CD4-positive, alpha-beta T cell treated with Interleukin-10 for 1 hour (primary cell): ENCODE measurements around the gene RNF214.

Experiments
- DNase-seq: peaks from one replicate; pipeline ENCODE4 v3.0.0-alpha.2; 2020

RNF214 gene

DNA sequence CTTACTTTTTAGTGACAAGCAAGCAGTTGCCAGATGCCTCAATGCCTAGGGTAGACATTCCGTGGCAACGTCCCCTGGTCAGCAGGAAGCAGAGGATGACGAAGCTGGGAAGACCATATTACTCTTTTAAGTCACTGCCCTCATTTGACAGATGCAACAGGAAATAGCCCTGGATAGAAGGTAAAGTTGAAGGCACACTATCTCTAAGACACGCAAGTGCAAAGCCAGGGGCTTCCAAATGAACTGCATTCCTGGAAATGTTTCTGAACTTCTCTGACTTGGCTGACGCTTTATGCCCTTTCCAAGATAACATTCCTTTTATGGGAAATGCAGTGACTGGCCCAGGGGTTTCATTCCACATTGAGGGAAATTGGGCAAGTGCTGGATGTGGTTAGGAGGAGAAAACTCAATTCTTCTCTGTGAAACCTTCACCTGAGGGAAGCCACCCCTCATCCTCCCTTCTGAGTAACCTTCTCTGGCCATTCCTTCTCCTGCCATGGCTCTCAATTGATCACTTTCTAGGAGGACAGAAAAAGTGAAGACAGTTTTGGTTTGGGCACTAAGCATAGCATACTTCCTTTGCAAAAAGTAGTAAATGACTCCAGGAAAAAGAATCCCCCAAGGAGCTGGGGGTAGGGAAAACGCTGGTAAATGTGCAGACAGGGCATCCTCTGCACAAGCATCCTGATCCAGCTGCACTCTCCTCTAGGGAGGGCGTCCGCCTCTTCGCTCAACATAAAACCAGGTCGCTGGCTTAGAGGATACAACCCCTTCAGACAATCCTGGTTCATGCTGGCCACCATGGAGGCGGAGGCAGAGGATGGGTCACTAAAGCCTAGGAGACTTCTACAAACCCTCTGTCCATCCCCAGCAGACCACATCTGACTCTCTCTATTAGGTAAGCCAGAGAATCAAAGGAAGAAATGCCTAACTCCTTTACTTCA, 15.1 kb upstream of the RNF214 start:
- no peak for DNase-seq

DNA sequence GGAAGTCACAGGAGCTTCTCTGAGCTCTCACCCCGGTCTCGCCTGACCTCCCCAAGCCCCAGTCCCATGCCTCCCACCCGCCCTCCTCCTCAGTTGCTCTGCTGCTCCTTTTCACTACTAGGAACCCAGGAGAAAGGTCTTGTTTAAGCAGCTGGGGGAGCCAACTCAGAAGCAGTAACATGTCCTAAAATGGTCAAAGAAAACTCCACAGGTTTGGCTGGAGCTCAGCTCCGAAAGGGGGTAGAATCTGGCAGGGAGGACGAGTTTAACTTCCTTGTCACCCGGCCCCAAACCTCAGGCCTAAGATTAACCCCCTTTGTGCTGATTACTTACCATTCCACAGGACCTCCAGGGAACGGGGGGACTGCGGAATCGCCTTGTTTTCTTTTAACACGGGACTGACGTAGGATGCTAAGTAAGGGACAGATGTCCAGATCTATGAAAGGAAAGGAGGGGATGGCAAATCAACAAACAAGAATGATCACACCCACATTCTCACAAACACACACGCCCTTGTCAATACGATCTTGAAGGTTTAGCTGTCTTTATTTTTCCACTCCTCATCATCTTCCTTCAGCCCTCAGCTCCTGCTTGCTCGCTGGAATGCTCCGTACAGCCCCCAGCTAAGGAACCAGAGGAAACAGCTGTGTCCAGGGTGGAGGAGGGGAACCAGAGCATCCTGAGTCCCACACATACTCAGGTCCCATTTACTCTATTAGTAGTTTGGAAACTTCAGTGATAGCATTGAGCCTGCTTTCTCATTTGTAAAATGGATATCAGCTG, 14.1 kb upstream of the RNF214 start:
- DNase-seq, result no peak

DNA sequence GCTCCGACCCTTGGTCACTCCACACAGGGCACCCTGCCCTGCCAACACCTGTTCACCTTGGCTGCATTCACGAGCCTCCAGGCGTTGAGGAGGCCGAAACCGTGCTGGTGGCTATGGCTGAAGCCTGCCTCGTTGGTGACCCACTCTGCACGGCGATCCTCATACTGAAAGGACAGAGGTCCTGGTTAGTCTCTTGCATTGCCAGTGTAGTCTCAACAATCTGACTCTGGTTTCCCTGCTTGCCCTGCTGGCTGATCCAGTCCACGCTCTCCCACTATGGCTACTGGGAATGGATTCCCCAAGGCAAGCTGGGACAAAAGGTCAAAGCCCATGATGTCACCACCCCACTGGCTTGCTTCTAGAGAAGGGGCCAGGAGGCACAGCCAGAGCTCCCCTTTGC, 13.5 kb upstream of the RNF214 start:
- DNase-seq, result no peak

DNA sequence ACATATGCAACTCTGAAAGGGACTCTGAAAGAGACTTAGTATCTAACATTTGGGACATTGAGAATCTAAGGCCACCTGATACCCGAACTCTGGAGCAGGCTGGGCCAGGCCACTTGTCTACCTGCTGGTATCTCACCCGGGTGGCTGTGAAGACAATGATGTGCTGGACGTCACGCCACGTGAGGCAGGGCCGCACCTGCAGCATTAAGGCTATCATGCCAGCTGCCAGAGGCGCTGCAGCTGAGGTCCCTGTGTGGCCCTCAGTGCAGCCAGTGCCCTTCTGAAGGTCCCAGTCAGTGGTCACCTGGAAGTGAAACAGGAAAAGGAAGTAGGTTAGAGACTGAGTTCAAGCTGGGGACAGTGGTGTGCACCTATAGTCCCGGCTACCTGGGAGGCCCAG, 13.0 kb upstream of the RNF214 start:
- DNase-seq, result no peak

DNA sequence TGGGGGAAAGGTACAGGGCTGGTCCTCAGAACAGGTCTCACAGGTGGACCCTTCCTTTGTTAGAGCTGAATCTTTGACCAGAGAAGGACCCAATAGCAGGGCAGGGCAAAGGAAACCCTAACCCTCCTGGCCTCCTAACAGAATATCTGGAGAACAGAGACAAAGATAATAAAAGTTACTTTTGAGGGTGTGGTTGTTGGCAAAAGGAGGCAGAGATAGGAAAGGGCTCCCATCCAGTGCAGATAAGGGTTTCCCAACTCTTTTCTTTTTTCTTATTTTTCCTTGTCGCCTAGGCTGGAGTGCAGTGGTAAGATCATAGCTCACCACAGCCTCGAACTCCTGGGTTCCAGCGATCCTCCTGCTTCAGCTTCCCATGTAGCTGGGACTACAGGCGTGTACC, 12.5 kb upstream of the RNF214 start:
- DNase-seq, result no peak

DNA sequence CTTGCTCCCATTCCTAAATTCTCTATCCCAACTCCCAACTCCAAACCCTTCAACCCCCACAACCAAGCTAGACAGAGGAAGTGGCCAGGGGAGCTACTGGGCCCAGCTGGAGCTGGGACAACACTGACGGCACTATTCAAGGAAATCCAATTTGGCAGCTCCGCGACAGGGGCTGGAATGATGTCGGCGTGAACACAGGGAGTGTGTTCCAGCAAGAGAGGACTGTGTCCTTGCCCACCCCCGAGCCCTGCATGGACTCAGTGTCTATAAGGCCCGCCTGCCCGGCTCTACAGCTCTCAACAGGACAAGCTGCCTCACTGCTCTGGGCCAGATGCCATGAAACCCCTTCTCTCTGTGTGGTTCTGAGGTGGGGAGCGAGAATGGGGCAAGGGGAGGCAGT, 11.9 kb upstream of the RNF214 start:
- DNase-seq, result no peak

DNA sequence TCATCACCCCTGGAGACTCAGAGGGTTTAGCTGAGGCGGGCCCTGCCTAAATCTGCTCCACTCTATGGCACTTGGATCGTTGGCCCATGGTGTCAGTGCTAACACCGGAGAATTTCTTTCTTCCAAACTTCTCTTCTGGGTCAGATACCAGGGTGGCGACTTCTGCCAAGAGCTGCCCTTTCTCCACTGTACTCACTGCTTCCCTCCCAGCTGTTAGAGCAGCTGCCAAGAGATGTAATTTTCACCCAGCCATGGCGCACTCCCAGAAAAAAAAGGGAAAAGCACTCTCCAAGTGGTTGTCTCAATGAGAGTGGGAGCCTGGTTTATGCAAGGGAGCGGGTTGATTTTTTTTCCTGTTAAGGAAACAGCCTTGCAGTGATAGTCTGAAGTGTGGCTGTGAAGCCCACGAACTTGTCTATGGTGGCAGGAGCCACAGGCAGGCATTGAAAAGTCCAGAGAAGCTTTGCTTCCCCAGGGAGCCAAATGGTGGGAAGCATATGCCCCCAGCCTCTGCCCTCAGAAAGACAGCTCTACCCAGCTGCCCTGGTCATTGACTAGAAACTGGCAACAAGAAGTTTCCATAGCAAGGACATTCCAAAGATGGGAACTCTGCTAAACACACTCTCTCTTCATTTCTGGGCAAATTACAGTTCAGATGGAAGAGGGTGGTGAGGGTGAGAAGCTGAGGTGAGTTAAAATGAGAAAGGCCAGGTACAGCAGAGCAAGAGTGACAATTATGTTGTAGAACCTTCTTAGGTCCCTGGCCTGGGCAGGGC, 11.3 kb upstream of the RNF214 start:
- DNase-seq, result no peak

DNA sequence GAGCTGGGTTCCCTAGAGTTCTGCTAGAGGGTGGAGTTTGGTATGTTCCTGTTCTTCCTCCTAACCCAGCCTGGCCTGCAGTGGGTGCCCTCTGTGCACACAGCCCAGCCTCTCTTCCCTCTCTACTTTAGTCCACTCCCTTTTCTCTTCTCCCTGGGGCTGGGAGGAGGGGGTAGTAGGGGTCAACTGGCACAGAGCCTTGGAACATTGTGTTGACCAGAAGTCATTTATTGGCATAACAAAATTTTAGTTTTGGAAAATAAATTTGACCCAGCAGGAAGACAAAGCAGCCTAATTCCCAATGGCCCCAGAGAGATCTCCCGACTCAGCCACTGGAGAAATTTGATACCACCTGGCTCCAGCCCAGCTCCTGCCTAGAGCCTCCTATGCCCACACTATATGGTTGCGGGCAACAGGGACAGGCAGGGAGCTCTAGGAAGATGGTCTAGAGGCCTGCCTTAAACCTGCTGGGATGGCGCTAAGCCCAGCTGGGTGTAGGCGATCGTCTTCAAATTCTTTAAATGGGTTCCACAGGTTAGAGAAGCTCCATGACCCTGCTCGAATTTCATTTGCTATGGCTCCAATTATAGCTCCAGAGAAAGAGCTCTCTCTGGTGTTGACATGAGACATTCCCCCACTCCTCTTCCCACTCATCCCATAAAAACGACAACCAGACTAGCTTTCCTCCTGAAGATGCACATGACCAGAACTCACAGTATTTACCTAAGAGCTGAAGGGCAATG, 10.5 kb upstream of the RNF214 start:
- DNase-seq, result no peak

DNA sequence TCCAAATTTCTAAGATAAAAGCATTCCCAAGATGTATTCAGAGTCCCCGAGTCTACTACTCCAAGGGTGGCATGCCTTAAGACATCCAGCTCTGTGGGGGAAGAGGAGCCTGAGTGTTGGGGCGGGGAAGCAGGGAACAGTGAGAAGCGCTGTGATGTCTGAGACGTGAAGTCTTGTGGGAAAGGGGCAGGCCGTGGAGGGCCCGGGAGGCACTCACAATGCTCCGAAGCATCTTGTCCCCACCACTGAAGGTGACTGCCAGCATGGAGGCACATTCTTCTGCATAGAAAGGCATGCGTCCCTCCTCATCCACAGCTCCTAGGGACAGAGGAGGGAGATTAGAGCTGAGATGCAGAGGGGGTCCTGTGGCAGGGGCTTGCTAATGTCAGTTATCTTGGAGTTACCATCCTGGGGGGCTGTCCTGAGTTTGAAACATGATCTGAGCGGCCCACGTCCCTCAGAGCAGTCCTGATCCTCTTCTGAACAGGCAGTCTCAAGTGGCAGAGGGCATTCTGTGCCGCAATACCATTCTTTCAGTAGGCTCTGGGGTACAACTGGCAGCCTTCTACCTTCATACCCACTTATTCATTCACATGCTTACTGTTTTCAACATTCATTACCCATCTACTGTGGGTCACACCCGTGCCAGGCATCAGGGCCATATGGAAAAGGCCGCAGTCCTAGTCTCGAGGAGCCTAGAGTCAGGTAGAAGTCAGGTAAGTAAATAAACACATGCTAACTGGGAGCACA, 9.3 kb upstream of the RNF214 start:
- no peak for DNase-seq

DNA sequence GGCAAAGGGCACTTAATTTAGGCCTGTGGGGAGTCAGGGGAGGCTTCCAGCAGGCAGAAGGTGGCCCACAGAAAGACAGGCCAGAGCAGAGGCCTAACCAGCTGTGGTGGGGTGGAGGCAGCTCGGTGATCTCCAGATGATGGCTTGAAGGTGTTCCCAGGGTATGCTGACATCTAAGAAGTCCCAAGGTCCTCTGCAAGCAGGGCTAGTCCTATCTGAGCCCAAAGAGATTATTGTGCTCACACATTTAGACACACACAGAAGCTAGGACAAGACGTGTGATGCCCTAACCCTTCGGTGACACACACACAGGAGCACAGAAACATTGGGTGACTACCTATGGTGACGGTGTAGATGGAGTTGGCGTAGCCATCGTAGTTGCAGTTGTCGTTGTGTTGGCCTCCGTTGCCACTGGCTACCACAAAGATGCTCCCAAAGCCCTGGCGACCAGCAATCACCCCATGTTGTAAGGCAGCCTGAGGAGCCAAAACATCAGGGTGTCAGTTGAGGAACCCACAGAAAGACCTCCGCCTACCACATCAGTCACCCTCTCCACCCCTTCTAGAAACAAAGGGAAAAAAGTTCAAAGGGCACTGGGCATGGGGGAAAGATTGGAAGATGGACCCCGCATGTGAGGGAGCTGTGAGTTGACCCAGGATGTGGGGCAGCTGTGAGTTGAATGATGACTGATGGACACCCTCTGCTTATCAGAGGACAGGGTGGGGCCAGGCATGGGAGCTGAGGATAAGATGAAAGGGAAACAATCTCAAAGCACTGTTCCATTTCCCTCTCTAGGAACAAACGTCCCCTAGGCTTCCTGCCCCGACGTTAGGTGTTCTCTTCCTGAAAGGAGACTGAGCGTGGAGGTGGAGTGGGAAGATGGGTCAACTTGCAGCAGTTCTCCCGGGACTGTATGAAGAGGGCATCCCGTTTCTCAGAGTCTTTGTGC, 8.5 kb upstream of the RNF214 start:
- DNase-seq, result no peak

DNA sequence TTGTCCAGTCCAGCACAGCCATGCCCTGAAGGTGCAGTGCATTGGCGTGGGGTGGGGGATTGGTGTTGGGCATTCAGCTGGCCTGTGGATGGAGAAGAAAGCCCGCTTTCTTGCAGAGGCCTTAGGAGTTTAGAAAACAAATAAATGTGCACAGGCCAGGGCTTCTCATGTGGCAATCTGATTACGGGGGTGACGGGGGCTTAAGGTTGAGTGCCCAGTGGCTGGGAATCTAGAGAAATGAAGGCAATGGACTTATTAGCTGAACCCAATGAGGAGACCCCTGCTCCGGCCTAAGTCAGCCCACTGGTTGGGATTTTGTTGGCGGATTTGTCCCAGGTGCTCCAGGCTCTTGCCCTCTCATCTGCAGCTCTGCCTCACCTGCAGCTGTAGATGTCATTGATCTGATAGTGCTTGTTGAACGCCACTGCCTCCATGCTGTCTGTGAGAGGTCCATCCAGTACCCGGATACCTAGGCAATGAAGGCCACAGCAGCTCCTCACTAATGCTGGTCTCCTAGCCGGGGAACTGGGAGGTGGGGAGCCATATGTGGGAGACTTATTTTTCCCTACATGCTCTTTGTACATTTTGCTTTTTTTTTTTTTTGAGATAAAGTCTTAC, 6.8 kb upstream of the RNF214 start:
- no peak for DNase-seq

DNA sequence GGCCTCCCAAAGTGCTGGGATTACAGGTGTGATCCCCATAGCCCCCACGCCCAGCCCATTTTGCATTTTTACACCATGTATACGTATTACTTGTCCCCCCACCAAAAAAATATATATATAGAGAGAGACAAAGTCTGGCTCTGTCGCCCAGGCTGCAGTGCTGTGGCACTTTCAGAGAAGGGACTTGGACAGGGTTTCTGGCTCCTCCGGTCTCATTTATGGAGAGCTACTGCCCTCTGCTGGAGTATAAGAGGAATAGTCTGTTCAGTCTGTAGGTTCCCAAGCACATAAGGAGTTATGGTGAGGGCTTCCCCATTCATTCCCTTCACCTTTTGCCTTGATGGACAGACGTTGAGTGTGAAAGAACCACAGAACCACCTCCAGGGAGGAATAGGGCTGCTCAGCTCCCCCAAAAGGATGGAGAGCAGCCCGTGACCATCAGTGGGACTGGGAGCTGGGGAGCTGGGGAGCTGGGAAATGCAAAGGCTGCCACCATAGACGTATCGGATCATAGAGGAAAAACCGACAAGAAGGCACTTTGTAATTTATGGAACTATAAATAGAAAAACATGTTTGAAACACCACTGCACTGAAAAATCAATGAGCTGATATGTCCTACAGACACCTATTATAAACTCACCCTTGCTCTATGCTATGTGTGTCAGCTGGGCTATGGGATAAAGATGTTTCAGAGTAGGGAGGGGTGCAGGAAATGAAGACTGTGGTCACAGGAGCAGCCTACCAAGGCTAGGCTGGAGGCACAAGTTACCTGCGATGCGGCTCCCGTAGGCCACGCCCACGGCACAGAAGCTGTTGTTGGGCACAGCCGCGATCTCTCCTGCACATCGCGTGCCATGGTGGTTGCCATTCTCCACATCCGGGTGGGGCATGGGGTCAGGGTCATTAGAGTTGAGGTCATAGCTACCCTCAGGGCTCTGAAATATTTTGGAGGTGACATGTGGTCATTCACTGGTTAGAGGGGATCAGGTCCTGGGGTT, 5.8 kb upstream of the RNF214 start:
- peak; percentile 81 for DNase-seq

DNA sequence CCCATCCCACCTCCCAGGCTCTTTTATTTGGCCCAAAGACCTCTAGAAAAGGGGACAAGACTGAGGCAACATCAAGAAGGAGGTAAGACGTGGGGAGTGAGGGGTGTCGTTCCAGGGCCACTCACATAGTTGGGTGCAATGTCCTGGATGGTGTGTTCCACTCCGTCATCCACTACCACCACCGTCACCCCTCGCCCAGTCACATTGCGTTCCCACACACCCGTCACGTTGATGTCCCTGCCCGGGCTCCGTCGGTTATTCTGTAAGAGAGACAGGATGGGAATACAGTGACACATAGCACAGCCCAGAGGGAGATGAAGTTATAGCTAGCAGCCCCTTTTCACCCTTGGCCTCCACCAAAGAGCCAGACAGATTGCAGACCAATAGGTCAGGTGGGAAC, 4.4 kb upstream of the RNF214 start:
- DNase-seq, result no peak

DNA sequence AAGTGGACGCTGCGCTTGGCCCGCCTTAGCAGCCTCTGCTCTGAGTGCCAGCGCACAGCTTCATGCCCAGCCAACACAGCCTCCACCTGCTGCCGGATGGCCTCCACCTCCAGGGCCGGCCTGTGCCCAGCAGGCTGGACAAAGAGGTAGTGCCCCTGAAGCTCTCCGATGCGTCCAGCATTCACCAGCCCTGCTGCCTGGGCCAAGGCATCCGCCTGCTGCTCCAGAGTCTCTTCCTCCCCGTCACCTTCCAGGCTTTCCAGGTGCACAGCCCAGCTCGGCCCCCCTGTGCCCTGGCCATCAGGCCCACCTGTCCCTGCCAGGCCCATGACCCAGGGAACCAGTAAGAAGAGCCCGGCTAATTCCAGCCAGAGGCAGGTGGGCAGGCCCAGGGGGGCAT, 3.1 kb upstream of the RNF214 start:
- no peak for DNase-seq

DNA sequence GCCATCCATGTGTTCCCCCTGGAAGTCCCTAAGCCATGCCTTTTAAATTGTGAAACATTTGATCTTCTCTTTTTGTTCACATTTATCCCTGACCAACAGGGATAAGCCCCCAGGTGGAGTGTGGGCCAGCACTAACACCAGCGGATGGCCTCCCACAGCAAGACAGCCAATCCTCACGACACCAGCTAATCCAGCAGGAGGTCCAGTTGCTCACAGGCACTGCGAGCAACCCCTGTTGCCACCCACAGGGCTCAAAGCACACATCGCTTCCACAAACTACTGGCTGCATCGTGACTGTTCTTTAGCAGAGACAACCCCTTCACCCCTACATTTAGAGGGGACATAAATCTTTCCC, 2.6 kb upstream of the RNF214 start:
- no peak for DNase-seq

DNA sequence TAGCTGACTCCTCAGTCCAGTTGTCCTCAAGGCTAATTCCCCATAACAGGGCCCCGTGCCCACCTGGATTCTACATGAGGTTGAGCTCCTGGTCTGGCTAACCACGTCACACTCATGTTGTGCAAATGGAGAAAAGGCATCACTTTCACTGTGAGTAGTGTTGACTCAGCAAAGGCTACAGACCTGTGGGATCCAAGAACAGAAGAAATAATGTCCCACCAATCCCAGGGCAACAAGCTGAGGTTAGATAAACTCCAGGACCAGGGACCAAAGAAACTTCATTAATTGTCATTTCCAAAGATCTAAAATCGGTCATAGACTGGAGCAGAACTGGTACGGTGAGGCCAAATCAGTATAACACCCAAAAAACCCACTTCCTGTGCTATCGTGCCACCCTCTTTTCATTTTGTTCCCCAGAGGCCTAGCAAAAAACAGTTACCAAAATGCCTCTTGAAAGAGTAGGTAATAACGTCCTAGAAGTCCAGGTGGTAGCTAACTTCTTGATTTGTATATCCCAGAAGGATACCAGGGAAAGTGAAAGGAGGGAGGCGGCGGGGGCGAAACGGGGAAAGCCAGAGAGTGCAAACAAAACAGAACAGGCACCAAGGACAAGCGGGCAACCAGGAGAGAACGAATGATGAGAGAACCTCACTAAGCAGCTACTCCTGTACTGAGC, 2.0 kb upstream of the RNF214 start:
- DNase-seq, result peak; percentile 68

DNA sequence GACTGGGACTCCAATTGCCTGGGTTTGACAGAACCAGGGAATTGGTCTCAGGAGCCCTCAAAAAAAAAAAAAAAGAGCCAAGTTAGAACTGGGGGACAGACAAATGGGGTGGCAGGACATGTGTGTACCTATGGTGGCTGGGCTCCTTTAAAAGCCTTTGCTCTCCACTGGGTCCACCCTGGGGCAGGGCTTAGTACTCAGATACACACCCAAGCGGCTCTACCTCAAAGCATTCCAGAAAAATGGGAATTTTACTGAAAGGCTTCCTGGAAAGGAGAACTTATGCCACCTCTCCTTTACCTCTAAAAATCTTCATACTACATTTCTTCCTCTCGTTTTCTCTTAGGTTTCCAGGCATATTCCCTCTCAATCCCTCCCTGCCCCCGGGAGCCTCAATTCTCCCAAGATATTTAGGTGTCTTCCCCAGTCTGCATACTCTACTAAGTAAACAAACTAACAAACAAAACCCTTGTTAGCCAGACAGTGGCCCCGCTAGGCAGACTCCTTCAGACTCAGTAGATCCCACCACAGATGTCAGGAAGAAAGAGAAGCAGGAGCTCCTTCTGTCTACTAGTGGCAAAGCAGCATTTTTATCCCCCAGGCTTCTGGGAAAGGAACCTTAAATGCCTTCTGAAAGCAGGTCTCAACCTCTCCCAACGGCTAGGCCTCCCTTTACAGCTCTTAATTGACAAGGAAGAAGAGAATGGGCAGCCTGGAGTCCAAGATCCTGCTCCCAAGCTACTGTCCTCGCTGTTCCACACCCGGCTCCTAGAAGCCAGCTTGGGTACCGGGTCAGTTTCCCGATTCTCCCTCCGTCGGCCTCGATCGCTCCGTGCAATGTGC, 1.3 kb upstream of the RNF214 start:
- peak; percentile 3 for DNase-seq

DNA sequence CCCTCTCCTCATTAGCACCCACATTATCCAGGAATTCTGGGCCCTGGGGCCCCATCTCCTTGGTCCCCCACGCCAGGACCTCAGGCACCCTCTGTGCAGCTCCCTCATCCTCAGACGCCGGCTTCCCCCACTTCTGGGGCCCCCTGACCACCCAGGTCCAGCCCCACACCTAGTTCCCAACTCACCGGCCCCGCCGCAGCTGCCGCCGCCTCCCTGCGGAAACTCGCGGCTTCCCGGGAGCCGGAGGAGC, 704 bp upstream of the RNF214 start, which contains the start of gene PCSK7:
Gene PCSK7 (minus strand): TSS at position 232 of the 250 bp plus-strand sequence. CDS start 2,229 bp downstream, outside the sequence.
- DNase-seq, result no peak
